ENCODE results near the gene TAPT1. TPM values are rescaled to one million over a fixed set of nuclear protein-coding genes. Genes with fewer than 3 reads are reported as not detected.

The TAPT1 gene
- total and polyA plus RNA-seq, 9 of the 15 experiments (the other 6 are each of a cell fraction or from before 2014, with no cell fraction given), result 1.6 to 36.7 (median 20.7) TPM

DNA sequence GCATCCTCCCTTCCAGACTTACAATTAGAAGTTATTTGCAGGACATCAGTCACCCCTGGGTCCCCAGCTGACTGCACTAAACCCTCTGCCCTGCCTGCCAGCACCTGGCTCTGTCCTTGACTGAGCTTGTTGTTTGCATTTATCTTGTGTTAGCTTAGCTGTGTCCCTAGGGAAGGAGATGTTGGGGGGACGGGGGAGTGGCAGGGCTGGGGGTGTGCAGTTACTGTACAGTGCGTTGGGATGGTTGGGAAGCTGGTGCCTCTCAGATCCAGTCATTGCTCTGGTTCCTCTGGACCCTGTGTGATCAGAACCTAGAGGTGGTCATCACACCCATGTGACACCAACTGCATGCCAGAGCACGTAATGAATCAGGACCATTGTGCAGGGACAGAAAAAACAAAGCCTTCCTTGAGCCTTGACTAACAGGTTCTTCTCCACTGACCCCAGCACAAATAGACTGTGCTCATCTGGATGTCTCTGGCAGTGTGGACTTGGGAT lies 109.7 kb downstream of the TAPT1 start:
- no peak for ATAC-seq
- no peak for FAIRE-seq
- intact Hi-C loops (cut with micrococcal nuclease) (no loop called here), in situ Hi-C loops (cut with MboI) (no loop called here)
- DNase-seq (ENCODE audit: extremely low read depth in 1 of 4, low spot score in 3 of 4), result no peak
- Histone ChIP-seq H3K27ac (ENCODE audit: extremely low read depth, low read depth, low read length) (no peak overlapping the region), H3K4me2 (ENCODE audit: insufficient read depth, low read length) (no peak overlapping the region), H3K36me3 (ENCODE audit: control insufficient read depth, insufficient read depth, low read length) (no peaks in the 10 kb centered on the region), H3K79me2 (ENCODE audit: control insufficient read depth, insufficient read depth, low read length) (no peaks in the 10 kb centered on the region), H3K9me1 (ENCODE audit: control insufficient read depth, insufficient read depth, low read length) (no peaks in the 10 kb centered on the region), H3K9ac (ENCODE audit: insufficient read depth in 1 of 2, low read depth in 2 of 2, low read length in 2 of 2) (no peak overlapping the region), H2AFZ (ENCODE audit: low read depth, low read length) (no peak overlapping the region), H3K4me1 (replicated peaks in 1 of 2; ENCODE audit: control insufficient read depth in 2 of 2, insufficient read depth in 2 of 2, low read length in 2 of 2) (no peaks in the 10 kb centered on the region), H3K4me3 (no peak overlapping the region), H4K20me1 (replicated peaks; ENCODE audit: control insufficient read depth, insufficient read depth, low read length) (no peaks in the 10 kb centered on the region), H3K27me3 (ENCODE audit: control insufficient read depth in 2 of 2, insufficient read depth in 2 of 2, low read length in 2 of 2) (peaks cover 0 to 27% of the 10 kb centered on the region in 2 experiments; a peak in 3 of 5 replicates), H3K9me3 (replicated peaks; ENCODE audit: control insufficient read depth, insufficient read depth, low read depth, low read length) (no peaks in the 10 kb centered on the region)
- WGBS (ENCODE audit: insufficient coverage, low coverage, missing lambda C conversion rate), result 0% methylated on average over 3 of the region's 3 CpGs
- POLR2A ChIA-PET, result no interaction called here
- CTCF ChIA-PET (ENCODE audit: low intra/inter-chr PET ratio), result no interaction called here
- BruUV-seq (replicated peaks), result no TSS peak
- TF ChIP-seq MLX (CRISPR knock-in tag; conservative IDR thresholded peaks at IDR 0.05), result no peak
- no peak for TF ChIP-seq ATF1 (CRISPR knock-in tag; IDR thresholded peaks at IDR 0.05)
- TF ChIP-seq ATF1 (tag; IDR thresholded peaks at IDR 0.05), result no peak
- no peak for TF ChIP-seq FOXO4 (CRISPR knock-in tag; IDR thresholded peaks at IDR 0.05)
- TF ChIP-seq TAF7 (tag; IDR thresholded peaks at IDR 0.05), result no peak
- TF ChIP-seq BRCA1 (IDR thresholded peaks at IDR 0.05), result no peak
- no peak for TF ChIP-seq BRCA1 (CRISPR knock-in tag; IDR thresholded peaks at IDR 0.05)
- TF ChIP-seq MBD2 (IDR thresholded peaks at IDR 0.05; ENCODE audit: borderline replicate concordance, low read depth), result no peak
- TF ChIP-seq CTBP1 (IDR thresholded peaks at IDR 0.05; ENCODE audit: borderline replicate concordance), result no peak
- no peak for TF ChIP-seq ZBTB12 (CRISPR knock-in tag; IDR thresholded peaks at IDR 0.05)
- no peak for TF ChIP-seq NCOA6 (IDR thresholded peaks at IDR 0.05)
- no peak for TF ChIP-seq ZBTB17 (CRISPR knock-in tag; IDR thresholded peaks at IDR 0.05)
- TF ChIP-seq NKRF (IDR thresholded peaks at IDR 0.05; ENCODE audit: borderline replicate concordance), result no peak
- no peak for TF ChIP-seq PCBP2 (IDR thresholded peaks at IDR 0.05; ENCODE audit: low read depth, low read length, poor library complexity, severe bottlenecking)
- TF ChIP-seq STAT5A (IDR thresholded peaks at IDR 0.05; ENCODE audit: borderline replicate concordance, low read length), result no peak
- TF ChIP-seq NR3C1 (CRISPR knock-in tag; IDR thresholded peaks at IDR 0.05), result no peak
- TF ChIP-seq, protein P1, sequence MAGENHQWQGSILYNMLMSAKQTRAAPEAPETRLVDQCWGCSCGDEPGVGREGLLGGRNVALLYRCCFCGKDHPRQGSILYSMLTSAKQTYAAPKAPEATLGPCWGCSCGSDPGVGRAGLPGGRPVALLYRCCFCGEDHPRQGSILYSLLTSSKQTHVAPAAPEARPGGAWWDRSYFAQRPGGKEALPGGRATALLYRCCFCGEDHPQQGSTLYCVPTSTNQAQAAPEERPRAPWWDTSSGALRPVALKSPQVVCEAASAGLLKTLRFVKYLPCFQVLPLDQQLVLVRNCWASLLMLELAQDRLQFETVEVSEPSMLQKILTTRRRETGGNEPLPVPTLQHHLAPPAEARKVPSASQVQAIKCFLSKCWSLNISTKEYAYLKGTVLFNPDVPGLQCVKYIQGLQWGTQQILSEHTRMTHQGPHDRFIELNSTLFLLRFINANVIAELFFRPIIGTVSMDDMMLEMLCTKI (IDR thresholded peaks at IDR 0.05; ENCODE audit: partially characterized antibody), result no peak
- TF ChIP-seq ZNF589 (CRISPR knock-in tag; IDR thresholded peaks at IDR 0.05; ENCODE audit: low read depth), result no peak
- no peak for TF ChIP-seq ZSCAN32 (CRISPR knock-in tag; IDR thresholded peaks at IDR 0.05)

Measured in K562 (cell line).